DMS 273 treated with DMSO at 0.1 percent for 48 hours (cell line): ENCODE data around the gene CRIP1.

Experiments used
- DNase-seq: peaks from one replicate; lab custom pipeline; 2025; lab: John Stamatoyannopoulos, UW

The CRIP1 gene

DNA sequence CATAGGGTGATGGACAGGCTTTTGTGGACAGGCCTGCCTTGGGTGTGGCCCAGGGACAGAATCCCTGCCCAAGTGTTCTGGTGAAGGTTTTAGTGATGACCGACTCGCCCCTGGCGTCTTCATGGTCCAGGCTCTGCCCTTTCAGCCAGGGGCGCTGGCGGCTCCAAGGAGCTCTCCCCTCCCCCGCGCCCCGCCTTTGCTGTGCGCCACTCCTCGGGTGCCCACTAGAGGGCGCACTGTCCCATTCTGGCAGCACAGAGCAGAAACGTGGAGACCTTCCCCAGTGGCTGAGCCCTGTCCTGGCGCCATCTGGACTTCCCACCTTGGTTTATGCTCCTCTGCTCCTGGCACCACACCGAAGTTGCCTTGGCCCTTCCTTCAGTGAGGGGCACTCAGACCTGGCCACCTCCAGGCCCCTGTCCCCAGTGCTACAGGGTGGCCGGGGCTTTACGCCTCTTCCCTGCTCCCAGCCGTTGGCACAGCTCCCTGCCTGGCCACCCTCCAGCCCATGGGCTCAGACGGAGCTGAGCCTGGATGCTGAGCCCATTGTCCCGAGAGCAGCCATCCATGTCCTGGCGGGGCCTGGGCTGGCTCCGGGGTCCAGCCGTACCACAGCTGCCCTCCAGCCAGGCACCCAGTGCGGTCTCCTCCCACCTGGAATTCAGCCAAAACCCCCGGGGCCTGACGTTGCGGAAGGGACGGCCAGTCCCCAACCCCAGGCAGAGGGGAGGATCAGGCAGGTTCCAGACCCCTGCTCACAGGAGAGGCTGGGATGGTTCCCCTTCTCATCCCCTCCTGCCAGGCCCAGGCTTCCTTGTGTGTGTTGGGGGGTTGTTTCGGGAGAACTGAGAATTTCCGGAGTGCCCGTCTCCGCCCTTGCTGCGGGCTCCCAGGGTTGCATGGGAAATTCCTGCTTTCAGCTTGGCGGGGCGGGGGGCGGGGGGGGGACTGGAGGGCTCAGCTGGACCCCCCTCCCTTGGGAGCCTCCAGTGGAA is 5.6 kb upstream of the CRIP1 start:
- DNase-seq = peak; percentile 73

- DNase-seq = peak; percentile 66
These were observed 4.7 kb upstream of the CRIP1 start for GRCh38 chr14:105481886-105482457.

DNA sequence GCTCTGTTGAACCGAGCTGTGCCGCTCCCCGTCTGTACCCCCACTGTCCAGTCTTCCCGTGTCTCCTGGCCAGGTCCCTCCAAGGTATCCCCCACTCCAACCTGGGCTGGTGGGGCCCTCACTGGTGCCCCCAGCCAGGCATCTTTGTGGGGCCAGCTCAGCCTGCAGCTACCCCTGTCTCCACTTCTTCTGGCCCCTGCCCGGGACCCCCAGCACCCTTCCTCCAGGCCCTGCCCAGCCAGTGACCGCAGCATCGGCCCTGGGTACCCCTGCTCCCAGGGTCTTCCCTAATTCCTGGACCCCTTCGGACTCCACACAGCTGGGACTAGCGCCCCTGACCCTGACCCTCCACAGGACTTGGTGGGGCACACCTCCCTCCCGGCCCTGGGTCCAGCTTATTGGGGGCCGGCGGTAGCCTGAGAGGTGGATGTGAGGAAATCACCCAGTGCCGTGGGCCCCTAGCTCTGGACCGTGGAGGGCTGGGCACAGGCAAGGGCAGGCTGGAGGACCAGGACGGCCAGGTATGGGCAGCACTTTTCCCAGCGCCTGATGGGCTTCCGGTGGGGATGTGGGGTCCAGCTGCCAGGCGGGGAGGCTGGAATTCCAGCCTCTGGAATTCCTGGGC is 4.1 kb upstream of the CRIP1 start:
- DNase-seq = no peak

DNA sequence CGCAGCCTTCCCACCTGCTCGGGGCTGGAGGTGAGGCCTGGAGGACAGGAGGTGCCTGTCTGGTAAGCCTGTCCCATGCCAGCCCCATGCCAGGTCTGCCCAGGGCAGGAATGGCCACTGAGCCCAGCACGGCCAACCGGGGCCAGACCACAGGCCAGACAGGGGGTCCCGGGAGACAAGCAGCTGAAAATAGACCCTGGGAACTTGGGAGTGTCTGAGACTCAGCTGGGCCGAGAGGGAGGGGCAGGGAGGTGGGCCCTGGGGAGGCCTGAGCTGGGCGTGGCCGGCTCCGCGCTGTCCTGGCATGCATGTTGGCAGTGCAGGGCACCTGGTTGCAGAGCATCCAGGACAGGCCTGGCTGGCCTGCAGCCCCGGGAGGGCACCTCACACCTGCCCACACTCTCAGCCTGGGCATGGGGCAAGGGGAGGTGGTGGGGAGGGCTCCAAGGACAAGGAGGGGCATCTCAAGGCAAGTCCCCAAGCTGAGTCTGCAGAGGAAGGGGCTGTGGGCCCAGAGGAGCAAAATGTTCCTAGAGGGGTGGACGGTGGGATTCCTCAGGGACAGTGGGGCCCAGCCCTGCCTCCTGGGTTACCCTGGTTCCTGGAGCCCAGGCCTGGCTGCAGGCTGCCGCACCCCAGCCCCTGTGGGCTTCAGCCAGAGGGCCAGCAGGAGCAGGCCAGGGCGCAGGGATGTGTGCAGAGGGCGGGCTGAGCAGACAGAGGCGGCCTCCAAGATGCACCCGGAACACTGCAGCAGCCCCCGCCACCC is 3.2 kb upstream of the CRIP1 start:
- DNase-seq = no peak

GRCh38 chr14:105484069-105484996 is 2.4 kb upstream of the CRIP1 start:
- no peak for DNase-seq

DNA sequence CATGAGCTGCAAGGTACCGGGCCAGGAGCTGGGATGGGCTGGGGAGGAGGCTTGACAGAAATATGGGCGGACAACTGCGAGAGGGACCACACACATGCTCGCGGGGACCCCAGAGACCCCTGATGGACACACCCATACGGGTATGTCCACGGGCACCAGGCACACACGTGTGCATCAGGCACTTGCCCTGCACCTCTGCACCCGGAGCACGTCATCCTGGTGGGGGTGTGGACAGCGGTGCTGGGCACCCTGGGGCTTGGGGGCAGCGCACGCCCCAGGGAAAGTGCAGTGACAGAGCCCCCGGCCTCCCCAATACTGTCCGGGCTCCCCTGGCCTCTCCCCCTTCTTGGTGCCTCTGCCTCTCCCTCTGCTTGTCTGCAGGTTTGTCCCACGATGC is 1.7 kb upstream of the CRIP1 start:
- no peak for DNase-seq

DNA sequence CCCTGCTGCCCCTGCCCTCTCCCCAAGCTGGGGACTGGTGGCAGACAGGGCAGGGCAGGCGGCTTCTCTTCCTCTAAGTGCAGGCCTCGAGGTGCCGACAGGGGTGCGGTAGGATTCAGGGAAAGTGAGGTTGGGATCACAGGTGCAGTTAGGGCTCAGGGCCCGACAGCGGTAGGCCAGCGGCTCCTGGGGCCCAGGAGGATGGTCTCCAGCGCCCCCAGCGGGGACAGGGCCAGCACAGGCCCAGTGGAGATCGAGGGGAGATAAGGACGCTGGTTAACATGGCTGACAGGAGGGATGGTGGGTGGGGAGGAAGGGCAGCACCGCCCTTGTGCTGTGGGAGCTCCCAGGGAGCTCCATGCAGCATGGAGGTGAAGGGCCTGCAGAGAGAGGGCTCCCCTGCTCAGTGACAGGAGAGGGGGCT is 935 bp upstream of the CRIP1 start:
- DNase-seq = no peak

- no peak for DNase-seq
These were observed 325 bp downstream of the CRIP1 start for GRCh38 chr14:105486974-105487448.

DNA sequence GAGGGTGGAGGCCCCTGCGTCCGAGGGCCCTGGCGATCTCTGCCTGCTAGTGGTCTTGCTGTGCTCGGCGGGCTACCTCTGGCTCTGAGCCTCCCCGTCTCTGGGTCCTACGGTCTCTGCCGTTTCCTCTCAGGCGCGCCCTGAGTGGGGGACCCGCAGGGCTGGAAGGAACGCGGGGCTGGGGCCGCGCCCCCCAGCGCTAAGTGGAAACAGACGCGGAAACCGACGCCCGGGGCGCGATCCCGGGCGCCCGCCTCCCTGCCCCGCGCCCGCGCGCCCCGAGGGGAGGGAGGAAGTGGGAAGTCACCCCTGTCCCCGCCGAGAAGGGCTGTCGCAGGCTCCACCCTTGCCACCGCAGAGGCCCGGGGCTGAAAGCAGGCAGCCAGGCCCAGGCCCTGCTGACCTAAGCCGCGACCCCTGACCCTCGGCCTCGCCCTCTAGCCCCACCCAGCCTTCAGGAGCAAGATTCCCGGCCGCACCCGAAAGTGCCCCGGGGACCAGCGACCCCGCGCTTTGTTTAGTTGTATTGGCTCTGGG is 831 bp downstream of the CRIP1 start:
- no peak for DNase-seq

DNA sequence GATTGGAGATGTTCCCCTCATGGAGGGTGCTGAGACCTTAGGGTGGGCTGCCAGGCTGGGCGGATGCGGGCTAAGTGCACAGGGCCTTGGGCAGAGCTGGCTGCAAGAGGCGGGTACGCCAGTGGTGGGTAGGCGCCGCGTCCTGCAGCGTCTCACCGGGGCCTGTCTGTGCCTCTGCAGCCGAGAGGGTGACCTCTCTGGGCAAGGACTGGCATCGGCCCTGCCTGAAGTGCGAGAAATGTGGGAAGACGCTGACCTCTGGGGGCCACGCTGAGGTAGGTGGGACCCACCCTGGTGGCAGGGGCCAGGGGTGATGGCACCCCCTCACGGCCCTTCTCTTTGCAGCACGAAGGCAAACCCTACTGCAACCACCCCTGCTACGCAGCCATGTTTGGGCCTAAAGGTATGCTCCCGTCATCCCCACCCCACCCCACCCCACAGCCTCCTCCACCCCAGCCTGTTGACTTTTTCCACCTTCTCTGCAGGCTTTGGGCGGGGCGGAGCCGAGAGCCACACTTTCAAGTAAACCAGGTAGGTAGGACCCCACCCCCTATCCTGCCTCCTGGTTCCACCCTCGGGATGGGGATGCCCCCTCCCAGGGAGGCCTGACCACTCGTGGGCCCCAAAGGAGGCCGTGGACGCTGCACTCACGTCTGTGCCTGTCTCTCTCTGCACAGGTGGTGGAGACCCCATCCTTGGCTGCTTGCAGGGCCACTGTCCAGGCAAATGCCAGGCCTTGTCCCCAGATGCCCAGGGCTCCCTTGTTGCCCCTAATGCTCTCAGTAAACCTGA is 1.5 kb downstream of the CRIP1 start:
- no peak for DNase-seq

DNA sequence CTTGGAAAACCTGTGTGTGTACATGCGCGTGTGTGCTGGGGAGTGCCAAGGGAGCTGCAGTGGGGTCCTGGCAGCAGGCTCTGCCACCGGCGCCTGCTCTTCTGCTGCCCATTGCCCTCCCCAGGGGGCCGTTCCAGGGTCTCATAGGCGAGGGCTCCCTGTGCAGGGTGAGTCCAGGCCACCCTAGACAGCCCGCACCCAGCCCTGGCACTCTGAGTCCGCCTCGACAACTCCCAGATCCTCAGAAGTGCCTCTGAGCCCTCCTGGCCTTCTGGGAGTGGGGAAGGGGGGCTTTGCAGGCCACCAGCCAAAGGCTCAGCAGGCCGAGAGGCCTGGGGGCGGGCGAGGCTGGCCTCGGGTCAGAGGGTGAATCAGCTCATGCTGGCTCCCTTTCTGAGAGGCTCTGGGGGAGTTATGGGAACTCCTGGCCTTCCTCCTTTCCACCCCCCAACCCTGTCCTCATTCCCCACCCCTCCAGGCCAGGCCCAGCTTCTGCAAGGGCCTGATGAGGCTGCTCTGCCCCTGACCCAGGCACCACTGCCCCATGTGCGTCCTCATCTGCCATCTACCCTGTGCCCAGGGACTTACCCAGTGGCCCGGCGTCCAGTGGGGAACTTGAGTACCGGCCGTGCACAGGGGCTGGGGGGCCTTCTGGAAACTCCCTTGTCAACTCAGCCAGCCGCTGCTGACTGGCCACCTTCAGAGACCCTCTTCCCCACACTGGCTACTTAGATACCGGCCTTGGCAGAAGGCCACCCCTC is 2.3 kb downstream of the CRIP1 start:
- no peak for DNase-seq

GRCh38 chr14:105489542-105490266 is 3.0 kb downstream of the CRIP1 start:
- peak; percentile 84 for DNase-seq

GRCh38 chr14:105490267-105490571 is 3.5 kb downstream of the CRIP1 start:
- no peak for DNase-seq

DNA sequence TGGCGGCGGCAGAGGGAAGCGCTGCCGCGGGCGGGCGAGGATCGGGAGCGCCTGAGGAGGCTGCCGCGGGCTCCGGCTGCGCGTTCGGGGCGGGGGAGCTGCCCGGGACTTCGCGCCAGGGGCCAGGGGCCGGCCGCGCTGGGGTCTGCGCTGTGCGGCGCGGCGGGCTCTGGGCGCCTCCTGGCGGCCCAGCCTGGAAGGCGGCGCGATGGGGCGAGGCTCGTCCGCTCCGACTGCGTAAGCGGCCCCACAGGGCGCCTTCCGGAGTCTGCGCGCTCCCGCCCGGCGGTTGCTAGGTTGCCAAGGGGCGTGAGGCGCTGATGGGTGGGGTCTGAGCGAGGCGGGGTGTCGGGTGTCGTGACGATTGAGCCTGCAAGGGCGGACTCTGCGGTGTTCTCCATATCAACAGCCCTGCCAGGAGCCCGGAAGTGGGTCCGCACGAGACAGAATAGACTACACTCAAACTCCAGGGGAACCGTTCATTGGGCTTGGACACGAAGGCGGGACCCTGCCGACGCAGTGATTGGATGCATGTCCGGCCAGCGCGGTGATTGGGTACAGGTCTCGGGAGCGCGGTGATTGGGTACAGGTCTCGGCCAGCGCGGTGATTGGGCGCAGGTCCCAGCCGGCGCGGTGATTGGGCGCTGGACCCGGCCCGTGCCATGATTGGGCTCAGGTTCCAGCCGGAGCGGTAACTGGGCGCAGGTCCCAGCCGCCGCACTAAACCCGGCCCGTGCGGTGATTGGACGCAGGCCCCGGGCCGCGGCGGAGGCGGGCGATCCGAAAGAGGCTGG is 4.1 kb downstream of the CRIP1 start, which contains the start of gene TEDC1:
Gene TEDC1, plus strand, starts transcription at position 675 of the 794 bp plus-strand sequence. CDS start 130 bp downstream, outside the sequence.
- DNase-seq = peak; percentile 99

GRCh38 chr14:105491366-105491973 is 4.8 kb downstream of the CRIP1 start:
- DNase-seq = no peak

- DNase-seq = no peak
These were observed 5.6 kb downstream of the CRIP1 start for GRCh38 chr14:105492031-105492970.
